HG03432 (cell line): Measurements from ENCODE around the gene AGAP1.
A peak's percentile ranks its signal among the peaks of the same experiment; 100 is the strongest.

Experiments used
- ATAC-seq: cut with Tn5 transposase; IDR thresholded peaks from one replicate; pipeline ENCODE4 v1.9.1; 2021; ENCODE audit warnings: mild to moderate bottlenecking, moderate library complexity; ENCODE audit not compliant: unreplicated experiment

Gene AGAP1

DNA sequence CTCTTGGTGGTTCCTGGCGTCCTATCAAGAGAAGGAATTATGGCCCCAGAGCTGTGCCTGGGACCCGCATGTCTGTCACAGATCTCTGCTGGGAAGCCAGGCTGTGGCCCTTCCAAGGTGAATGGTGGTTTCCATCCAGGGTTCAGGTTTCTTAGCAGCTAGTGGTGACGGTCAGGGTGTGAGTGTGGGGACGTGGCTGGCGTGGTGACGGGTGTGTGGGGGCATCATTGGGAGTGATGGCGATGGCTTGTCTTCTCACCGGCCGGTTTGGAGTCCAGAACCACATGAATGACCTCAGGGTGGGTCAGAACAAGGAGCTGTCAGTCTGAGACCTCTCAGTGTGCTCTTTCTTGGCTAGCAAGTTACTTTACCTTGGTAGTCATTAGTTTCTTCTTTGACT, 52.6 kb downstream of the AGAP1 start:
- no peak for ATAC-seq

GRCh38 chr2:235549735-235550377, 56.0 kb downstream of the AGAP1 start:
- no peak for ATAC-seq

DNA sequence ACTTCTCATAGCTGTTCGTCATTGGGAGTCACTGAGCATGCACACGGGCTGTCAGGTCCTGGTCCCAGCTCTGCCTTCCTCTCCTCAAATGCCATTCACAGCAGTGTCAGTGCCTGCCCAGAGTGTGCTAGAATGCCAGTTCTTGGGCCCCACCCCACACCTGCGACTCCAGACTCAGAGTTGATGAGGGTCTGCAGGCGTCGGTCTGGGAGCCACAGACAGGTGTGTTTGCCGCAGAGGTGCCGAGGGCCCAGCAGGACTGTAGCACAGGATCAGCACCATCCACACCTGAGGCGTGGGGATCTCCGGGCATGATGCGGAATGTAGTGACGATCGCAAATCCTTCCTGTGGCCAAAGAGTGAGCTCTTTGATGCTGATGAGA, 56.5 kb downstream of the AGAP1 start:
- ATAC-seq, result no peak

DNA sequence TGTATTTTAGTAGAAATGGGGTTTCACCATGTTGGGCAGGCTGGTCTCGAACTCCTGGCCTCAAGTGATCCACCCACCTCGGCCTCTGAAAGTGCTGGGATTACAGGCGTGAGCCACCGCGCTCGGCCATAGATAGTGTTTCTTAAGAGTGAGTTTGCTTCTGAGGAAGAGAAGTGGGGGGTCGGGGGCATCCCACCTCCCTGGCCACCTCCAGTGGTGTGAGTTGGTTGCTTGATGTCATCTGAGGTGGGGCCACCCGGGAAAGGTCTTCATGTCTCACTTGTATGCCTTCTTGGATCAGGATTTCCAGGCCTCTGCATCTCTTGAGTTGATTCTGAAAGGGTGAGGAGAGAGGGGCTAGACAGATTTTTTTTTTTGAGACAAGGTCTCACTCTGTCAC, 57.1 kb downstream of the AGAP1 start:
- no peak for ATAC-seq

DNA sequence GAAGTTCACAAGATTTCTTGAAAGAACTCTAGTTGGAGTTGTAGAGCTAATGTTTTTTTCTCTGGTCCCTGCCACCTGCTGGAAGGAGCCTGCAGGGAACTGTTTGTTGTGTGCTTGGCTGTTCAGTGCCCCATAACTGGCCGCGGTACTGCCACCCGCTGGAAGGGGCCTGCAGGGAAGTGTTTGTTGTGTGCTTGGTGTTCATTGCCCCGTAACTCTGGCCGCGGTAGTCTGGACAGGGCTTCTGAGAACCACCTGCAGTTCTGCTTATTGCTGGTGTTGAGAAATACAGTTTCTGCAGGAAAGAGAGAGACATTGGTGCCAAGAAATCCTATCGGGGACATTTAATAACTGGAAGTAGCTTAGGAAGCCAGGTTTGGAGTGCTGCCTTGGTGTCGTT, 58.1 kb downstream of the AGAP1 start:
- ATAC-seq, result no peak

DNA sequence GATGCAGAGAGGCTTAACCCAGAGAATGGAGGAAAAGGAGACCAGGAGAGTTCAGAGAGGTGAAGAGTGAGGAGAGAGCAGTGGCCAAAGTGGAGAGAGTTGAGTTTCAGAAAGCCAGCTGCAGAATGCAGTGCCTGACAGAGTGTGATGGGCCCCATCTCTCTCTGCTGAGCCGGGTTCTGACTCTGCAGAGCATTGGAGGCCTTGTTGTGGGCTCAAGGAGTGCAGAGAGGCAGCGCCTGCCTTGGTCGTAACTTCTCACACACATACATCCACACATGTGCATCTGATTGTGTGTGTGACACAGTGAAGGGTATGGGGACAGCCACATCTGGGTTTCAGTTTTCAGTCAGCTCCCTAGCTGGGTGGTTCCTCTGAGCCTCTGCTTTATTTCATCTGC, 58.8 kb downstream of the AGAP1 start:
- ATAC-seq, result no peak

- no peak for ATAC-seq
Measured at GRCh38 chr2:235553291-235553690, 59.4 kb downstream of the AGAP1 start.

- no peak for ATAC-seq
Measured at GRCh38 chr2:235553696-235554100, 59.9 kb downstream of the AGAP1 start.

GRCh38 chr2:235554385-235554784, 60.5 kb downstream of the AGAP1 start:
- ATAC-seq, result no peak

GRCh38 chr2:235554936-235555335, 61.1 kb downstream of the AGAP1 start:
- ATAC-seq, result no peak

GRCh38 chr2:235555371-235555770, 61.5 kb downstream of the AGAP1 start:
- ATAC-seq, result no peak

DNA sequence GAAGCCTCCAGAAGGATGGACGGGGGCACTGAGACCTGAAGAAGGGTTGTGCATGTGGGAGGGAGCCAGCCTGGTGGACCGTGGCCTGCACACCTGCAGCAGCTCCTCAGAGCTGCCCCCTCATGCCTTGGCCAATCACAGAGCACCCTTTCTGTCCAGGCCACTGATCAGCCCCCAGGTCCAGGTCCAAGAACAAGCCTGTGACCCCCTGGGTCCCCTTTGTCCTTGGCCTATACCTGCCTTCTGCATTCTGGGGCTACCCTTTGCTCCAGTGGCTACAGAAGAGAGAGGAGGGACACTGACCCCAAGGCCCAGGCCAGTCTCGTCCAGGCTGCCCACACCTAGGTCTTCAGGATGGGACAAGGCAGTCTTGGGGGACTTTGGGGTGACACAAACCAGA, 62.2 kb downstream of the AGAP1 start:
- ATAC-seq, result no peak

DNA sequence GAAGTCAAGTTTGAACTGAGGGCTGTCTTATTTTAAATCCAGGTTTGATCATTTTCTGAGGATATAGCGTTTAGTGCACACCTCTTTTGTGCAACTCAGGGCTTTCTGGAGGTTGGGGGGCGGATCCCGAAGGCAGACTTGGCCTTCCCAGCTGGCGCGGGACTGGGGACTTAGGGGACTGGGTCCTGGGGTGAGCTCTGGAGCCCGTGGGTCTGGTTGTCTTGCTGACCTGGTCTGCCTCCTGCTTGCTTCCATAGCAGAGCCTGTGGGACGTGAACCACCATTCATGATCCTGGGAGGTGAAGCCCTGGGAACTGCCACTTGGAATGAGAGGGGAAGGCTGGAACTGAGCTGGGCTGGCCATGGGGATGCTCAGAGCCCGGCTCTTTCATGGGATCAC, 63.1 kb downstream of the AGAP1 start:
- no peak for ATAC-seq

- no peak for ATAC-seq
Measured at GRCh38 chr2:235557903-235558302, 64.1 kb downstream of the AGAP1 start.

DNA sequence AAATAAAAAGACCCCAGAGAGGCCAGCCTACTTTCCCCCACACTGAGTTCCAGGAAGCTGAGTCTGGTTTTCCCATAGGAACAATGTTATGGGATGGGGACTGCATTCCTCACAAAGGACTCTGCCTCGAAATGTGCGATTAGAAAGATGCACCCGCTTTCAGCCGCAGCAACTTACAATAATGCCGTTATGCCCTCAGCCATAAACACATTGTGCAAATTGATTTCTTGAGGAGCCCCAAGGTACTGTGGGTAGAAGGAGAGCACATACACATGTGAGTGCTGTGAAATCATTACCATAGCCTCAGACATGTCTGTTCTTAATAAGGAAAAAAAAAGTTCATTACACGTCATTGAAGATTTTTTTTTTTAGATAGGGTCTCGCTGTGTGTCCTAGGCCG, 64.7 kb downstream of the AGAP1 start:
- no peak for ATAC-seq

GRCh38 chr2:235560345-235560744, 66.5 kb downstream of the AGAP1 start:
- ATAC-seq, result peak; percentile 51

DNA sequence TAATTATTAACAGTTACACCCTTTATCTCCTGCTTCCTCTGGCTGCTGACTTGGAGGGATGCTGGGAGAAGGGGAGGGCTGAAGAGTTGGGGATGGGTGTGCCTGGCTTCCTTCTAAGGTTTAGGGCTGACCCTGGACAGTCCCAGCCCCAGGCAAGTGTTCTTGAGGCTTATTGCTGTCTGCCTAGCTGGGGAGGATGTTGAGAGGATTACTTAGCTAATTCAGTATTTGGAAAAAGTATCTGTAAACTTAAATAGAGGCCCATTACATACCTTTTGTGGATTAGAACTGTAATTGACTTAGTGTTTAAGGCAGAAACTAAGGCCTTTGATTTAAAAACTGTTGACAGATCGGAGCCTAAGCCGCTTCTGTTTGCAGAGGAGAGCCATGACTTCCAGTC, 67.6 kb downstream of the AGAP1 start:
- no peak for ATAC-seq

GRCh38 chr2:235562065-235562747, 68.4 kb downstream of the AGAP1 start:
- no peak for ATAC-seq

DNA sequence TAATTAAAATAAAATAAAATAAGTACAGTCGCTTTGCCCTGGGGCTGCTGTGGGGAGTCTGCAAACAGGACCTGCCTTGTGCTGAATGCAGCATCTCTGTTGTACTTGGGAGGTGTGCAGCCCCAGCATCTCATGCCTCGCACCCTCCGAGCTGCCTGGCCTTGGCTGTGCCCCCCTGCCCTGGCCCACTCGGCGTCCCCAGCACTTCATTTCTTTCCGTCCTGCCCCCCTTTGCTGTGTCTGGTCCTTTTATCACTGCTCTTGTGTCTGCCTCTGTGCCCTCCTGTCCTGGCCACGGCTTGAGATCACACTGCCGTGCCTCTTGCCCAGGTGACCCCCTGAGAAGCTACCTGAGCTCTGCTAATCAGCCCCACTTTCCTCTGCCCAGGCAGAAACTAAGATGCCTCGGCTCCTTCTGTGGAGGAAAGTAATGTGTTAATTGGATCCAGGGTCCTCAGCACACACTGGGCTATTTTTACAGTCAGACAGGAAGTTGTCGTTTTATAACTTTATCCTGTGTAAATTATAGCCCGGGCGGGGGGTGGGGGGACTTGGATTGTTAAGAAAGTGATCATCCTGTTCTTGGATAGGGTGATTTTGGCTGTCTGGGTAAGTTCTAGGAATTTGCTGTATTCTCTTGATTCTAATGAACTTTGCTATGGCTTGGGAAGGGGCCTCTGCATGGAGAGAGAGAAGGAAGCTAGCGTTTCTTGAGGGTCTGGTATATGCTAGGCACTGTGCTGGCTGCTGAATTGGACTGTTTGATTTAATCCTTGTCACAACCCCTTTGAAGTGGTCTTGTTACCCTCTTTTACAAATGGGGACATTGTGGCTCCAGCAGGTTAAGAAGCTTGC, 69.4 kb downstream of the AGAP1 start:
- ATAC-seq, result no peak

- ATAC-seq, result no peak
Measured at GRCh38 chr2:235564066-235564465, 70.2 kb downstream of the AGAP1 start.

DNA sequence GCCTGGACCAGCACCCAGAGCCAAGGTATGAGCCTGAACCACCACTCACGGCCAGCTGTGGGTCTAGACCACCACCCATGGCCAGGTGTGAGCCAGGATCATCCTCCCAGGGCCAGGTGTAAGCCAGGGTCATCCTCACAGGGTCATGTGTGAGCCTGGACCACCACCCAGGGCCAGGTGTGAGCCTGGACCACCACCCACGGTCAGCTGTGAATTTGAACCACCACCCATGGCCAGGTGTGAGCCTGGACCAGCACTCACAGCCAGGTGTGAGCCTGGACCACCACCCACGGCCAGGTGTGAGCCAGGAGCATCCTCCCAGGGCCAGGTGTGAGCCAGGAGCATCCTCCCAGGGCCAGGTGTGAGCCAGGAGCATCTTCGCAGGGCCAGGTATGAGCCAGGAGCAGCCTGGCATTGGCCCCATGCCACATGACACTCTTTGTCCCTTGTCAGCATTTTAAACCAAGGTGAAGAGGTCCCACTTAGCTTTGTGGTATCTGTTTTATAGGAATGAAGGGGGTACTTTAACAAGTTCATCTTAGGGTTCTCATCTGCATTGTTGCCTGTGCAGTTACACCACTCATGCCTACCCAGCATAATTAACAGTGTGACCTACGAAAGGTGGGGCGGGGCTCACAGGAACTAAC, 71.2 kb downstream of the AGAP1 start:
- ATAC-seq, result no peak
